HEK293 (cell line): ENCODE measurements around the gene CCDC87.
A peak's percentile ranks its signal among the peaks of the same experiment; 100 is the strongest.

ENCODE experiments used
- GLI4 ChIP-seq: fragments of 450-650 bp; formaldehyde crosslinking; IDR thresholded peaks from 2 replicates; pipeline ENCODE4 v1.5.1; 2016; ENCODE audit warnings: missing biosample characterization, missing genetic modification characterization
- GLIS2 ChIP-seq: fragments of 450-650 bp; formaldehyde crosslinking; IDR thresholded peaks from 2 replicates; pipeline ENCODE4 v1.5.1; 2016; ENCODE audit warnings: missing biosample characterization, missing genetic modification characterization
- HOXA7 ChIP-seq: sonication (generic); formaldehyde crosslinking; IDR thresholded peaks from 2 replicates; pipeline ENCODE4 v1.8.1; 2022; ENCODE audit warnings: missing genetic modification reagents, borderline replicate concordance
- MZF1 ChIP-seq: fragments of 450-650 bp; formaldehyde crosslinking; IDR thresholded peaks from 2 replicates; pipeline ENCODE4 v1.5.1; 2017; ENCODE audit warnings: missing biosample characterization, missing genetic modification characterization, borderline replicate concordance
- PRDM1 ChIP-seq: fragments of 450-650 bp; formaldehyde crosslinking; IDR thresholded peaks from 2 replicates; pipeline ENCODE4; 2016; ENCODE audit warnings: missing biosample characterization, missing genetic modification characterization
- REPIN1 ChIP-seq: fragments of 450-650 bp; formaldehyde crosslinking; IDR thresholded peaks from 2 replicates; pipeline ENCODE4 v1.5.1; 2017; ENCODE audit warnings: missing biosample characterization, missing genetic modification characterization, low read depth
- SP7 ChIP-seq: fragments of 450-650 bp; formaldehyde crosslinking; IDR thresholded peaks from 2 replicates; pipeline ENCODE4 v1.5.1; 2016; ENCODE audit warnings: missing biosample characterization, missing genetic modification characterization
- TCF7L2 ChIP-seq: IDR thresholded peaks from 2 replicates; pipeline ENCODE4 v1.6.1; 2011; ENCODE audit warnings: low read depth, mild to moderate bottlenecking, inconsistent platforms, low read length, moderate library complexity, borderline replicate concordance
- ZBTB21 ChIP-seq: fragments of 450-650 bp; formaldehyde crosslinking; IDR thresholded peaks from 2 replicates; pipeline ENCODE4 v1.5.1; 2017; ENCODE audit warnings: missing biosample characterization, missing genetic modification characterization
- ZBTB7A ChIP-seq: fragments of 450-650 bp; formaldehyde crosslinking; IDR thresholded peaks from 2 replicates; pipeline ENCODE4 v1.5.1; 2016; ENCODE audit warnings: low read depth, missing biosample characterization, missing genetic modification characterization
- ZFP37 ChIP-seq: fragments of 450-650 bp; formaldehyde crosslinking; IDR thresholded peaks from 2 replicates; pipeline ENCODE4 v1.5.1; 2016; ENCODE audit warnings: missing biosample characterization, missing genetic modification characterization
- ZFP41 ChIP-seq: fragments of 450-650 bp; formaldehyde crosslinking; IDR thresholded peaks from 2 replicates; pipeline ENCODE4 v1.5.1; 2016; ENCODE audit warnings: missing biosample characterization, missing genetic modification characterization, borderline replicate concordance
- ZIC2 ChIP-seq: fragments of 450-650 bp; formaldehyde crosslinking; IDR thresholded peaks from 2 replicates; pipeline ENCODE4 v1.5.1; 2016; ENCODE audit warnings: missing biosample characterization, missing genetic modification characterization
- ZNF114 ChIP-seq: fragments of 450-650 bp; formaldehyde crosslinking; IDR thresholded peaks from 2 replicates; pipeline ENCODE4 v1.5.0; 2017; ENCODE audit warnings: missing biosample characterization, missing genetic modification characterization
- ZNF121 ChIP-seq: fragments of 450-650 bp; formaldehyde crosslinking; IDR thresholded peaks from 2 replicates; pipeline ENCODE4 v1.5.1; 2016; ENCODE audit warnings: missing biosample characterization, missing genetic modification characterization
- ZNF146 ChIP-seq: fragments of 450-650 bp; formaldehyde crosslinking; IDR thresholded peaks from 2 replicates; pipeline ENCODE4 v1.5.1; 2016; ENCODE audit warnings: missing biosample characterization, missing genetic modification characterization
- ZNF169 ChIP-seq: fragments of 450-650 bp; formaldehyde crosslinking; IDR thresholded peaks from 2 replicates; pipeline ENCODE4 v1.5.1; 2016; ENCODE audit warnings: missing biosample characterization, missing genetic modification characterization
- ZNF223 ChIP-seq: fragments of 450-650 bp; formaldehyde crosslinking; IDR thresholded peaks from 2 replicates; pipeline ENCODE4 v1.5.1; 2016; ENCODE audit warnings: missing biosample characterization, missing genetic modification characterization
- ZNF302 ChIP-seq: fragments of 450-650 bp; formaldehyde crosslinking; IDR thresholded peaks from 2 replicates; pipeline ENCODE4 v1.5.1; 2016; ENCODE audit warnings: missing biosample characterization, missing genetic modification characterization, low read depth
- ZNF335 ChIP-seq: fragments of 450-650 bp; formaldehyde crosslinking; conservative IDR thresholded peaks from 2 replicates; pipeline ENCODE4 v1.5.1; 2016; ENCODE audit warnings: missing biosample characterization, missing genetic modification characterization
- ZNF423 ChIP-seq: fragments of 450-650 bp; formaldehyde crosslinking; IDR thresholded peaks from 2 replicates; pipeline ENCODE4 v1.5.1; 2016; ENCODE audit warnings: missing biosample characterization, missing genetic modification characterization
- ZNF501 ChIP-seq: fragments of 450-650 bp; formaldehyde crosslinking; IDR thresholded peaks from 2 replicates; pipeline ENCODE4 v1.5.1; 2016; ENCODE audit warnings: missing biosample characterization, missing genetic modification characterization
- ZNF510 ChIP-seq: fragments of 450-650 bp; formaldehyde crosslinking; IDR thresholded peaks from 2 replicates; pipeline ENCODE4 v1.5.1; 2018; ENCODE audit warnings: mild to moderate bottlenecking, missing genetic modification characterization, missing biosample characterization; ENCODE audit not compliant: insufficient replicate concordance
- ZNF529 ChIP-seq: fragments of 450-650 bp; formaldehyde crosslinking; IDR thresholded peaks from 2 replicates; pipeline ENCODE4 v1.5.1; 2017; ENCODE audit warnings: missing genetic modification characterization, missing biosample characterization; ENCODE audit not compliant: insufficient replicate concordance
- ZNF629 ChIP-seq: fragments of 450-650 bp; formaldehyde crosslinking; IDR thresholded peaks from 2 replicates; pipeline ENCODE4 v1.5.1; 2017; ENCODE audit warnings: missing biosample characterization, missing genetic modification characterization
- ZNF707 ChIP-seq: fragments of 450-650 bp; formaldehyde crosslinking; IDR thresholded peaks from 2 replicates; pipeline ENCODE4 v1.5.1; 2016; ENCODE audit warnings: missing biosample characterization, missing genetic modification characterization
- TF ChIP-seq, protein P1 (sequence below): fragments of 450-650 bp; formaldehyde crosslinking; optimal IDR thresholded peaks from 2 replicates; pipeline ENCODE3; 2016; ENCODE audit warnings: missing biosample characterization, mild to moderate bottlenecking, missing genetic modification characterization
- TF ChIP-seq, protein P2 (sequence below): fragments of 450-650 bp; formaldehyde crosslinking; IDR thresholded peaks from 2 replicates; pipeline ENCODE4 v1.5.1; 2016; ENCODE audit warnings: missing biosample characterization, missing genetic modification characterization
- TF ChIP-seq, protein P3 (sequence below): fragments of 450-650 bp; formaldehyde crosslinking; IDR thresholded peaks from 2 replicates; pipeline ENCODE4 v1.5.1; 2016; ENCODE audit warnings: missing biosample characterization, missing genetic modification characterization
- TF ChIP-seq, protein P4 (sequence below): fragments of 450-650 bp; formaldehyde crosslinking; IDR thresholded peaks from 2 replicates; pipeline ENCODE4 v1.5.1; 2016; ENCODE audit warnings: missing biosample characterization, missing genetic modification characterization
- TF ChIP-seq, protein P5 (sequence below): fragments of 450-650 bp; formaldehyde crosslinking; IDR thresholded peaks from 2 replicates; pipeline ENCODE4 v1.5.1; 2017; ENCODE audit warnings: missing biosample characterization, missing genetic modification characterization

Gene CCDC87

DNA sequence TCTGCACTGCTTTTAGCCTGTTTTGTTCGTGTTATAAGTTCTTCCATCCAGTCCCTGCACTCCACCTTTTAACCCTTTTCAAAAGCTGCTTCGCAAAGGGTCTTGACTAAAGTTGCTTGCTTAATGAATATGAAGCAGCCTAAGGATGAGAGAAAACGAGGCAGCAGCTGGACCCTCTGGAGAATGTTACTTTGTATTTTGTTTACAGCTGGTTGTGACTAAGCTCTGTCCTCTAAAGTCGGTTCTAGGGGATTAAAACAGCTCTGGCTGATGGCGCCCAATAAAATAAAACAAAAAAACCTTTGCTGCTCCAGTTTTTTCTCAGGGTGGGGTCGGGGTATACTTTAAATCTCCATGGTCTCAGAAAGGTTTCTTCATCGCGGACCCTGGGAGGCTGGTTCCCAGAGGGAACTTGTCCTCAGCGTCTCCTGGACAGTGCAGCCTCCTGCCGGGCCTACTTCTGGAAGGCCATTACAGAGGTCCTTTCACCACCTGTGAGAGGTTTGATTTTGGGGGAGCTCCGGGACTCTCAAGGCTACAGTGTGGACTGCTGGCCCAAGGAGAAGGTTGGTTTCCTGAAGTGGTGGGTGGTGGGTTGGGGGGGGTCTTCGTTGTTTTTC is 44.8 kb upstream of the CCDC87 start (continued):
- TF ChIP-seq, protein P1, sequence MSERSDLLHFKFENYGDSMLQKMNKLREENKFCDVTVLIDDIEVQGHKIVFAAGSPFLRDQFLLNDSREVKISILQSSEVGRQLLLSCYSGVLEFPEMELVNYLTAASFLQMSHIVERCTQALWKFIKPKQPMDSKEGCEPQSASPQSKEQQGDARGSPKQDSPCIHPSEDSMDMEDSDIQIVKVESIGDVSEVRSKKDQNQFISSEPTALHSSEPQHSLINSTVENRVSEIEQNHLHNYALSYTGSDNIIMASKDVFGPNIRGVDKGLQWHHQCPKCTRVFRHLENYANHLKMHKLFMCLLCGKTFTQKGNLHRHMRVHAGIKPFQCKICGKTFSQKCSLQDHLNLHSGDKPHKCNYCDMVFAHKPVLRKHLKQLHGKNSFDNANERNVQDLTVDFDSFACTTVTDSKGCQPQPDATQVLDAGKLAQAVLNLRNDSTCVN (tag by site-specific recombination): no peak
- no peak for TF ChIP-seq ZFP41 (tag by site-specific recombination)
- TF ChIP-seq ZNF423 (tag by site-specific recombination): no peak
- TF ChIP-seq, protein P2, sequence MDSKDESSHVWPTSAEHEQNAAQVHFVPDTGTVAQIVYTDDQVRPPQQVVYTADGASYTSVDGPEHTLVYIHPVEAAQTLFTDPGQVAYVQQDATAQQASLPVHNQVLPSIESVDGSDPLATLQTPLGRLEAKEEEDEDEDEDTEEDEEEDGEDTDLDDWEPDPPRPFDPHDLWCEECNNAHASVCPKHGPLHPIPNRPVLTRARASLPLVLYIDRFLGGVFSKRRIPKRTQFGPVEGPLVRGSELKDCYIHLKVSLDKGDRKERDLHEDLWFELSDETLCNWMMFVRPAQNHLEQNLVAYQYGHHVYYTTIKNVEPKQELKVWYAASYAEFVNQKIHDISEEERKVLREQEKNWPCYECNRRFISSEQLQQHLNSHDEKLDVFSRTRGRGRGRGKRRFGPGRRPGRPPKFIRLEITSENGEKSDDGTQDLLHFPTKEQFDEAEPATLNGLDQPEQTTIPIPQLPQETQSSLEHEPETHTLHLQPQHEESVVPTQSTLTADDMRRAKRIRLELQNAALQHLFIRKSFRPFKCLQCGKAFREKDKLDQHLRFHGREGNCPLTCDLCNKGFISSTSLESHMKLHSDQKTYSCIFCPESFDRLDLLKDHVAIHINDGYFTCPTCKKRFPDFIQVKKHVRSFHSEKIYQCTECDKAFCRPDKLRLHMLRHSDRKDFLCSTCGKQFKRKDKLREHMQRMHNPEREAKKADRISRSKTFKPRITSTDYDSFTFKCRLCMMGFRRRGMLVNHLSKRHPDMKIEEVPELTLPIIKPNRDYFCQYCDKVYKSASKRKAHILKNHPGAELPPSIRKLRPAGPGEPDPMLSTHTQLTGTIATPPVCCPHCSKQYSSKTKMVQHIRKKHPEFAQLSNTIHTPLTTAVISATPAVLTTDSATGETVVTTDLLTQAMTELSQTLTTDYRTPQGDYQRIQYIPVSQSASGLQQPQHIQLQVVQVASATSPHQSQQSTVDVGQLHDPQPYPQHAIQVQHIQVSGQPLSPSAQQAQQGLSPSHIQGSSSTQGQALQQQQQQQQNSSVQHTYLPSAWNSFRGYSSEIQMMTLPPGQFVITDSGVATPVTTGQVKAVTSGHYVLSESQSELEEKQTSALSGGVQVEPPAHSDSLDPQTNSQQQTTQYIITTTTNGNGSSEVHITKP: no peak
- no peak for TF ChIP-seq ZNF335
- TF ChIP-seq GLI4 (tag by site-specific recombination): no peak
- no peak for TF ChIP-seq ZNF146 (tag by site-specific recombination)
- no peak for TF ChIP-seq ZNF707 (tag by site-specific recombination)
- no peak for TF ChIP-seq ZNF529 (tag by site-specific recombination)
- no peak for TF ChIP-seq ZIC2 (tag by site-specific recombination)
- TF ChIP-seq ZNF114 (tag by site-specific recombination): no peak
- no peak; the same call in 1 of the 2 replicates for TF ChIP-seq ZNF501 (tag by site-specific recombination)
- TF ChIP-seq ZNF121: no peak
- TF ChIP-seq ZBTB21 (tag by site-specific recombination): 0 out of 2 replicates have a peak, but pooled peaks have one; percentile 22
- no peak for TF ChIP-seq ZNF302 (tag by site-specific recombination)
- TF ChIP-seq ZNF223 (tag by site-specific recombination): no peak
- TF ChIP-seq HOXA7: no peak
- TF ChIP-seq ZNF169: no peak
- no peak for TF ChIP-seq ZFP37
- TF ChIP-seq PRDM1 (tag by site-specific recombination): 0 out of 2 replicates have a peak, but pooled peaks have one; percentile 4
- no peak for TF ChIP-seq SP7
- no peak for TF ChIP-seq ZBTB7A
- TF ChIP-seq MZF1: no peak
- TF ChIP-seq REPIN1: no peak
- TF ChIP-seq, protein P3, sequence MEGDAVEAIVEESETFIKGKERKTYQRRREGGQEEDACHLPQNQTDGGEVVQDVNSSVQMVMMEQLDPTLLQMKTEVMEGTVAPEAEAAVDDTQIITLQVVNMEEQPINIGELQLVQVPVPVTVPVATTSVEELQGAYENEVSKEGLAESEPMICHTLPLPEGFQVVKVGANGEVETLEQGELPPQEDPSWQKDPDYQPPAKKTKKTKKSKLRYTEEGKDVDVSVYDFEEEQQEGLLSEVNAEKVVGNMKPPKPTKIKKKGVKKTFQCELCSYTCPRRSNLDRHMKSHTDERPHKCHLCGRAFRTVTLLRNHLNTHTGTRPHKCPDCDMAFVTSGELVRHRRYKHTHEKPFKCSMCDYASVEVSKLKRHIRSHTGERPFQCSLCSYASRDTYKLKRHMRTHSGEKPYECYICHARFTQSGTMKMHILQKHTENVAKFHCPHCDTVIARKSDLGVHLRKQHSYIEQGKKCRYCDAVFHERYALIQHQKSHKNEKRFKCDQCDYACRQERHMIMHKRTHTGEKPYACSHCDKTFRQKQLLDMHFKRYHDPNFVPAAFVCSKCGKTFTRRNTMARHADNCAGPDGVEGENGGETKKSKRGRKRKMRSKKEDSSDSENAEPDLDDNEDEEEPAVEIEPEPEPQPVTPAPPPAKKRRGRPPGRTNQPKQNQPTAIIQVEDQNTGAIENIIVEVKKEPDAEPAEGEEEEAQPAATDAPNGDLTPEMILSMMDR: no peak
- no peak for TF ChIP-seq ZNF629 (tag by site-specific recombination)
- TF ChIP-seq TCF7L2: no peak
- no peak for TF ChIP-seq ZNF510 (tag by site-specific recombination)
- TF ChIP-seq, protein P4, sequence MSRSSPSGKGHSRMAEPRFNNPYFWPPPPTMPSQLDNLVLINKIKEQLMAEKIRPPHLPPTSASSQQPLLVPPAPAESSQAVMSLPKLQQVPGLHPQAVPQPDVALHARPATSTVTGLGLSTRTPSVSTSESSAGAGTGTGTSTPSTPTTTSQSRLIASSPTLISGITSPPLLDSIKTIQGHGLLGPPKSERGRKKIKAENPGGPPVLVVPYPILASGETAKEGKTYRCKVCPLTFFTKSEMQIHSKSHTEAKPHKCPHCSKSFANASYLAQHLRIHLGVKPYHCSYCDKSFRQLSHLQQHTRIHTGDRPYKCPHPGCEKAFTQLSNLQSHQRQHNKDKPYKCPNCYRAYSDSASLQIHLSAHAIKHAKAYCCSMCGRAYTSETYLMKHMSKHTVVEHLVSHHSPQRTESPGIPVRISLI (tag by site-specific recombination): no peak
- TF ChIP-seq GLIS2 (tag by site-specific recombination): no peak; the same call in 1 of the 2 replicates
- TF ChIP-seq, protein P5, sequence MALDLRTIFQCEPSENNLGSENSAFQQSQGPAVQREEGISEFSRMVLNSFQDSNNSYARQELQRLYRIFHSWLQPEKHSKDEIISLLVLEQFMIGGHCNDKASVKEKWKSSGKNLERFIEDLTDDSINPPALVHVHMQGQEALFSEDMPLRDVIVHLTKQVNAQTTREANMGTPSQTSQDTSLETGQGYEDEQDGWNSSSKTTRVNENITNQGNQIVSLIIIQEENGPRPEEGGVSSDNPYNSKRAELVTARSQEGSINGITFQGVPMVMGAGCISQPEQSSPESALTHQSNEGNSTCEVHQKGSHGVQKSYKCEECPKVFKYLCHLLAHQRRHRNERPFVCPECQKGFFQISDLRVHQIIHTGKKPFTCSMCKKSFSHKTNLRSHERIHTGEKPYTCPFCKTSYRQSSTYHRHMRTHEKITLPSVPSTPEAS (tag by site-specific recombination): no peak
